HCT116 (cell line): ENCODE measurements around the gene PSMA8. TPM values are rescaled to one million over a fixed set of nuclear protein-coding genes. Genes with fewer than 3 reads are reported as not detected.

Source experiments
- ATAC-seq: fragments of 200-7000 bp; cut with Tn5 transposase; 2 replicates; pipeline ENCODE4 v1.9.1; 2020; ENCODE audit warnings: mild to moderate bottlenecking, moderate library complexity
- BruUV-seq: library from RNA; stranded (reverse); fragments of 400-500 nt; replicated peaks from 2 replicates; lab custom pipeline; 2021; lab: Mats Ljungman, UMichigan
- CTCF ChIA-PET: fragments of 300-600 bp; sonication (Branson Sonifier 250); formaldehyde crosslinking; loops from one replicate; lab custom pipeline; 2021; ENCODE audit warnings: antibody characterized with exemption; lab: Charles Lee
- POLR2A ChIA-PET: fragments of 300-600, 350-600 bp; sonication (Branson Sonifier 250); formaldehyde crosslinking; loops from one replicate; lab custom pipeline; 2021; ENCODE audit warnings: antibody characterized with exemption; lab: Charles Lee
- RAD21 ChIA-PET, 2 experiments: fragments of 300-600 bp; sonication (Branson Sonifier 250); formaldehyde crosslinking; loops; one replicate each; lab custom pipeline; 2023; ENCODE audit warnings: low total read pairs in 2 of 2; ENCODE audit not compliant: uncharacterized antibody in 2 of 2, unreplicated experiment in 2 of 2, low non-redundant PET in 1 of 2; lab: Charles Lee
- DNase-seq: peaks from one replicate; pipeline ENCODE4 v3.0.0-alpha.2; 2010; ENCODE audit warnings: low read depth, low spot score
- H2AFZ ChIP-seq: fragments of 200-600 bp; shearing (Covaris generic), sonication (generic); 2 replicates; pipeline ENCODE4 v1.6.1; 2017; ENCODE audit warnings: low read depth, mixed run types, mixed read lengths, antibody characterized with exemption, low read length; ENCODE audit not compliant: poor library complexity, severe bottlenecking
- H3K27ac ChIP-seq: 2 replicates; pipeline ENCODE4 v1.5.1; 2012; ENCODE audit warnings: low read depth, low read length
- H3K27me3 ChIP-seq: fragments of 200-600 bp; sonication (generic); 2 replicates; pipeline ENCODE4 v1.6.1; 2016; ENCODE audit warnings: mixed run types, low read length, mixed read lengths; ENCODE audit not compliant: insufficient read depth
- H3K36me3 ChIP-seq, 2 experiments: fragments of 200-500 bp in 1 of 2; fragments of 200-600 bp in 1 of 2; sonication (Bioruptor generic) in 1 of 2; sonication (generic) in 1 of 2; 2 replicates each; pipeline versions ENCODE4 v1.5.1 to v1.6.1; 2014 to 2016; ENCODE audit warnings: low read length in 2 of 2, inconsistent platforms in 1 of 2, mixed read lengths in 1 of 2, mixed run types in 1 of 2; ENCODE audit not compliant: insufficient read depth in 2 of 2, control insufficient read depth in 1 of 2
- H3K4me1 ChIP-seq, 2 experiments: fragments of 200-600 bp in 1 of 2; sonication (generic) in 1 of 2; 2 replicates each; pipeline versions ENCODE4 v1.5.1 to v1.6.1; 2012 to 2017; ENCODE audit warnings: low read length in 2 of 2, inconsistent platforms in 1 of 2, mild to moderate bottlenecking in 1 of 2, mixed read lengths in 1 of 2, mixed run types in 1 of 2, moderate library complexity in 1 of 2; ENCODE audit not compliant: insufficient read depth in 2 of 2, control insufficient read depth in 1 of 2
- H3K4me2 ChIP-seq: fragments of 200-600 bp; sonication (generic); 2 replicates; pipeline ENCODE4 v1.6.1; 2017; ENCODE audit warnings: mixed run types, low read length, mixed read lengths
- H3K4me3 ChIP-seq, 2 experiments: fragments of 200-600 bp in 1 of 2; sonication (generic) in 1 of 2; replicated peaks in 1 of 2; 2 replicates each; pipeline ENCODE4 v1.5.1; 2011 to 2016; ENCODE audit warnings: low read length in 2 of 2, control low read depth in 1 of 2, low read depth in 1 of 2, mild to moderate bottlenecking in 1 of 2, mixed read lengths in 1 of 2, mixed run types in 1 of 2
- H3K79me2 ChIP-seq: fragments of 200-600 bp; sonication (generic); 2 replicates; pipeline ENCODE4 v1.6.1; 2017; ENCODE audit warnings: mild to moderate bottlenecking, mixed run types, low read length, moderate library complexity, mixed read lengths; ENCODE audit not compliant: insufficient read depth
- H3K9ac ChIP-seq: fragments of 200-600 bp; sonication (generic); 2 replicates; pipeline ENCODE4 v1.6.1; 2016; ENCODE audit warnings: low read length, mixed read lengths
- H3K9me2 ChIP-seq: fragments of 200-600 bp; sonication (generic), shearing (Covaris generic); 2 replicates; pipeline ENCODE4 v1.6.1; 2017; ENCODE audit warnings: mixed run types, mild to moderate bottlenecking, moderate library complexity; ENCODE audit not compliant: insufficient read depth
- H3K9me3 ChIP-seq, 2 experiments: fragments of 200-500 bp in 1 of 2; fragments of 200-600 bp in 1 of 2; sonication (Bioruptor generic) in 1 of 2; sonication (generic) in 1 of 2; 2 replicates each; pipeline ENCODE4 v1.6.1; 2014 to 2017; ENCODE audit warnings: low read length in 2 of 2, mixed read lengths in 2 of 2, inconsistent platforms in 1 of 2, low read depth in 1 of 2, mild to moderate bottlenecking in 1 of 2, mixed run types in 1 of 2, moderate library complexity in 1 of 2; ENCODE audit not compliant: control insufficient read depth in 1 of 2, insufficient read depth in 1 of 2
- H4K20me1 ChIP-seq: fragments of 200-600 bp; sonication (generic), shearing (Covaris generic); 2 replicates; pipeline ENCODE4 v1.6.1; 2017; ENCODE audit warnings: mixed run types, mild to moderate bottlenecking, moderate library complexity; ENCODE audit not compliant: insufficient read depth
- CBX3 ChIP-seq: IDR thresholded peaks from 2 replicates; pipeline ENCODE4 v1.6.1; 2012; ENCODE audit warnings: low read depth
- EGR1 ChIP-seq: IDR thresholded peaks from 2 replicates; pipeline ENCODE4 v1.6.1; 2012; ENCODE audit warnings: low read depth
- EZH2 ChIP-seq: fragments of 200-600 bp; sonication (generic); IDR thresholded peaks from 2 replicates; pipeline ENCODE4 v1.6.1; 2017; ENCODE audit warnings: antibody characterized with exemption, mixed run types
- EZH2phosphoT487 ChIP-seq: fragments of 200-600 bp; IDR thresholded peaks from 2 replicates; pipeline ENCODE4 v1.6.1; 2018; ENCODE audit warnings: antibody characterized with exemption, borderline replicate concordance
- POLR2AphosphoS5 ChIP-seq: IDR thresholded peaks from 2 replicates; pipeline ENCODE4 v1.6.1; 2011; ENCODE audit warnings: mild to moderate bottlenecking, low read depth, low read length, moderate library complexity
- SP1 ChIP-seq: IDR thresholded peaks from 2 replicates; pipeline ENCODE4 v1.6.1; 2012; ENCODE audit warnings: low read depth
- SRF ChIP-seq: IDR thresholded peaks from 2 replicates; pipeline ENCODE4 v1.6.1; 2012; ENCODE audit warnings: low read depth
- TCF7L2 ChIP-seq: IDR thresholded peaks from 2 replicates; pipeline ENCODE4 v1.7.0; 2011; ENCODE audit warnings: borderline replicate concordance, inconsistent platforms; ENCODE audit not compliant: insufficient read depth, insufficient read length; ENCODE audit errors: extremely low read depth
- YY1 ChIP-seq: IDR thresholded peaks from 2 replicates; pipeline ENCODE4 v1.6.1; 2011; ENCODE audit warnings: low read length, low read depth, moderate library complexity, mild to moderate bottlenecking; ENCODE audit not compliant: insufficient replicate concordance; ENCODE audit errors: extremely low read depth
- ZNF274 ChIP-seq: fragments of 200-500 bp; sonication (Bioruptor generic); IDR thresholded peaks from 2 replicates; pipeline ENCODE4 v1.6.1; 2014; ENCODE audit warnings: mild to moderate bottlenecking, low read depth, low read length, inconsistent platforms
- intact Hi-C: fragments of 100-400 bp; cut with micrococcal nuclease; formaldehyde crosslinking; loops from 2 replicates; pipeline ENCODE4 v1.10.0; 2022
- total RNA-seq: library from RNA; stranded (reverse); gene quantifications from one replicate; pipeline ENCODE4 v1.2.1, GENCODE V29; 2021; ENCODE audit not compliant: unreplicated experiment
- TF ChIP-seq, protein P1 (sequence below), 3 experiments: fragments of 200-600 bp in 1 of 3; sonication (generic) in 1 of 3; IDR thresholded peaks in 2 of 3; conservative IDR thresholded peaks in 1 of 3; 2 replicates each; pipeline ENCODE4 v1.5.1; 2012 to 2017; ENCODE audit warnings: low read depth in 2 of 3, low read length in 2 of 3, antibody characterized with exemption in 1 of 3, borderline replicate concordance in 1 of 3, control low read depth in 1 of 3, mild to moderate bottlenecking in 1 of 3, mixed read lengths in 1 of 3, mixed run types in 1 of 3, moderate library complexity in 1 of 3; ENCODE audit not compliant: insufficient read depth in 1 of 3
- TF ChIP-seq, protein P2 (sequence below): IDR thresholded peaks from 2 replicates; pipeline ENCODE4 v1.6.1; 2012; ENCODE audit warnings: low read depth
- TF ChIP-seq, protein P3 (sequence below): IDR thresholded peaks from 2 replicates; pipeline ENCODE4 v1.6.1; 2012

PSMA8 gene
- total RNA-seq, 1 experiment from 2014 or later = not detected

DNA sequence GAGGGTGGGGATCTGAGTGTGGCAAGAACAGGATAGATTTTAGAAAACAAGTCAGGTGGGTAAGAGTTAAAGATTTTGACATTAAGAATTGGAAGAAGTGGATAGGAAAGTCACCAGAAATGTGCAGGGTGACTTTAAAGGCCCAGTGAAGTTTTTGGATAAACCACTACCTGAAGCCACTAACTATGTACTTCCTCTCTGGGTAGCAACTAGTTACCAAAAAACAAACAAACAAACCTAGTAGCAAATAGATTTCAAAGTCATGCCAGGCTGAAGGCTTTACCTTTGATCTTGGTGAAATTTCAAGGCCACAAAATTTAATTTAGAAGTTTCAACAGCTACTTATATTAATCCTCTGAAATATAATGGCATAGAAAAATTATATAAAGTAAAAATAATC, 42.5 kb downstream of the PSMA8 start:
- no peak overlapping the region for H2AFZ ChIP-seq
- BruUV-seq = no TSS peak

More for the DNA sequence above, 42.5 kb downstream of the PSMA8 start:
- Histone ChIP-seq H3K4me3 (no peak overlapping the region), H3K9ac (no peak overlapping the region), H3K36me3 (no peaks in the 10 kb centered on the region), H3K4me1 (no peaks in the 10 kb centered on the region), H3K9me3 (no peaks in the 10 kb centered on the region), H3K9me2 (no peaks in the 10 kb centered on the region), H3K79me2 (no peaks in the 10 kb centered on the region), H3K27ac (no peak overlapping the region), H3K27me3 (no peaks in the 10 kb centered on the region), H3K4me2 (no peak overlapping the region), H4K20me1 (no peaks in the 10 kb centered on the region)
- CTCF ChIA-PET = no interaction called here
- TF ChIP-seq EZH2 (no peak), TCF7L2 (no peak), SRF (no peak), CBX3 (no peak), EZH2phosphoT487 (no peak), YY1 (no peak), SP1 (no peak), ZNF274 (no peak), EGR1 (no peak), POLR2AphosphoS5 (no peak)
- TF ChIP-seq, protein P1, sequence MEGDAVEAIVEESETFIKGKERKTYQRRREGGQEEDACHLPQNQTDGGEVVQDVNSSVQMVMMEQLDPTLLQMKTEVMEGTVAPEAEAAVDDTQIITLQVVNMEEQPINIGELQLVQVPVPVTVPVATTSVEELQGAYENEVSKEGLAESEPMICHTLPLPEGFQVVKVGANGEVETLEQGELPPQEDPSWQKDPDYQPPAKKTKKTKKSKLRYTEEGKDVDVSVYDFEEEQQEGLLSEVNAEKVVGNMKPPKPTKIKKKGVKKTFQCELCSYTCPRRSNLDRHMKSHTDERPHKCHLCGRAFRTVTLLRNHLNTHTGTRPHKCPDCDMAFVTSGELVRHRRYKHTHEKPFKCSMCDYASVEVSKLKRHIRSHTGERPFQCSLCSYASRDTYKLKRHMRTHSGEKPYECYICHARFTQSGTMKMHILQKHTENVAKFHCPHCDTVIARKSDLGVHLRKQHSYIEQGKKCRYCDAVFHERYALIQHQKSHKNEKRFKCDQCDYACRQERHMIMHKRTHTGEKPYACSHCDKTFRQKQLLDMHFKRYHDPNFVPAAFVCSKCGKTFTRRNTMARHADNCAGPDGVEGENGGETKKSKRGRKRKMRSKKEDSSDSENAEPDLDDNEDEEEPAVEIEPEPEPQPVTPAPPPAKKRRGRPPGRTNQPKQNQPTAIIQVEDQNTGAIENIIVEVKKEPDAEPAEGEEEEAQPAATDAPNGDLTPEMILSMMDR (IDR thresholded peaks at IDR 0.05 in 2 of 3, conservative IDR thresholded peaks at IDR 0.05 in 1 of 3; ENCODE audit: borderline replicate concordance in 1 of 3, insufficient read depth in 1 of 3, low read depth in 2 of 3, low read length in 2 of 3) = no peak
- TF ChIP-seq, protein P2, sequence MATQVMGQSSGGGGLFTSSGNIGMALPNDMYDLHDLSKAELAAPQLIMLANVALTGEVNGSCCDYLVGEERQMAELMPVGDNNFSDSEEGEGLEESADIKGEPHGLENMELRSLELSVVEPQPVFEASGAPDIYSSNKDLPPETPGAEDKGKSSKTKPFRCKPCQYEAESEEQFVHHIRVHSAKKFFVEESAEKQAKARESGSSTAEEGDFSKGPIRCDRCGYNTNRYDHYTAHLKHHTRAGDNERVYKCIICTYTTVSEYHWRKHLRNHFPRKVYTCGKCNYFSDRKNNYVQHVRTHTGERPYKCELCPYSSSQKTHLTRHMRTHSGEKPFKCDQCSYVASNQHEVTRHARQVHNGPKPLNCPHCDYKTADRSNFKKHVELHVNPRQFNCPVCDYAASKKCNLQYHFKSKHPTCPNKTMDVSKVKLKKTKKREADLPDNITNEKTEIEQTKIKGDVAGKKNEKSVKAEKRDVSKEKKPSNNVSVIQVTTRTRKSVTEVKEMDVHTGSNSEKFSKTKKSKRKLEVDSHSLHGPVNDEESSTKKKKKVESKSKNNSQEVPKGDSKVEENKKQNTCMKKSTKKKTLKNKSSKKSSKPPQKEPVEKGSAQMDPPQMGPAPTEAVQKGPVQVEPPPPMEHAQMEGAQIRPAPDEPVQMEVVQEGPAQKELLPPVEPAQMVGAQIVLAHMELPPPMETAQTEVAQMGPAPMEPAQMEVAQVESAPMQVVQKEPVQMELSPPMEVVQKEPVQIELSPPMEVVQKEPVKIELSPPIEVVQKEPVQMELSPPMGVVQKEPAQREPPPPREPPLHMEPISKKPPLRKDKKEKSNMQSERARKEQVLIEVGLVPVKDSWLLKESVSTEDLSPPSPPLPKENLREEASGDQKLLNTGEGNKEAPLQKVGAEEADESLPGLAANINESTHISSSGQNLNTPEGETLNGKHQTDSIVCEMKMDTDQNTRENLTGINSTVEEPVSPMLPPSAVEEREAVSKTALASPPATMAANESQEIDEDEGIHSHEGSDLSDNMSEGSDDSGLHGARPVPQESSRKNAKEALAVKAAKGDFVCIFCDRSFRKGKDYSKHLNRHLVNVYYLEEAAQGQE = no peak
- TF ChIP-seq, protein P3, sequence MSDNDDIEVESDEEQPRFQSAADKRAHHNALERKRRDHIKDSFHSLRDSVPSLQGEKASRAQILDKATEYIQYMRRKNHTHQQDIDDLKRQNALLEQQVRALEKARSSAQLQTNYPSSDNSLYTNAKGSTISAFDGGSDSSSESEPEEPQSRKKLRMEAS = no peak
- DNase-seq (no peak), ATAC-seq (no peak)
- RAD21 ChIA-PET = no interaction called here
- intact Hi-C loops = no loop called here
- POLR2A ChIA-PET = no interaction called here
